NCI-H128 (cell line): ENCODE measurements around the gene ATP6AP1.

Experiments
- DNase-seq: peaks from one replicate; lab custom pipeline; 2025; ENCODE audit not compliant: unreplicated experiment; lab: John Stamatoyannopoulos, UW

ATP6AP1 gene

GRCh38 chrX:154443992-154444754 is 15.7 kb downstream of the ATP6AP1 start, which contains the start of gene FAM50A:
FAM50A (plus strand) TSS chrX:154444141; CDS start chrX:154444236, 95 bp downstream.
- DNase-seq = no peak

GRCh38 chrX:154444755-154445246 is 16.3 kb downstream of the ATP6AP1 start:
- no peak for DNase-seq

GRCh38 chrX:154445776-154446175 is 17.3 kb downstream of the ATP6AP1 start:
- DNase-seq = no peak

GRCh38 chrX:154446430-154446829 is 18.0 kb downstream of the ATP6AP1 start:
- DNase-seq = no peak

DNA sequence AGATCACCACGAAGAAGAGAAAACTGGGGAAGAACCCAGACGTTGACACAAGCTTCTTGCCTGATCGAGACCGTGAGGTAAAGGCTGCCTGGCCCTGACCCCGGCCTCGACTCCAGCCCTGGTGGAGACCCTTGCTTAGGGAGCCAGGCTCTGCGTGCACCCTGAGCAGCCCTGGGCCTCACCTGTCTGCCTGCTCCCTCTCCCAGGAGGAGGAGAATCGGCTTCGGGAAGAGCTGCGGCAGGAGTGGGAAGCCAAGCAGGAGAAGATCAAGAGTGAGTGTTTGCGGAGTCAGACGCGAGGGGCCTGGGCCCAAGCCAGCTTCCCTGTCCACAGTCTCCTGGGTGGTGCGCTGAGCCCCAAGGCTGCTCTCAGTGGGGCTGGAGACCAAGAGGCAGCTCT is 20.0 kb downstream of the ATP6AP1 start:
- no peak for DNase-seq

DNA sequence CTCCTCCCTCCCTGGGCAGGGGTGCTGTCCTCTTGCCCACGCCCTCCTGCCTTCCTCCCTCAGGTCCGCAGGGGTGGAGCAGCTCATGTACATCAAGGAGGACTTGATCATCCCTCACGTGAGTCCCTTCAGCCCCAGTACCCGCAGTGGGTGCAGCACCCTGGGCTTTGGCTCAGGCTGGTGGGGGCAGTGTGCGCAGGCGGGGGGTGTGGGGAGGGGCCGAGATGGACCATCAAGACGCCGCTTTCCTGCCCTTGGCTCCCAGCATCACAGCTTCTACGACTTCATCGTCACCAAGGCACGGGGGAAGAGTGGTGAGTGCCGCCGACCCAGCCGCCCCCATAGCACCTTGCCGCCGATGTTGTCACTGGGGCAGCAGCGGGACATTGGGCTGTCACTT is 21.1 kb downstream of the ATP6AP1 start:
- DNase-seq = no peak

DNA sequence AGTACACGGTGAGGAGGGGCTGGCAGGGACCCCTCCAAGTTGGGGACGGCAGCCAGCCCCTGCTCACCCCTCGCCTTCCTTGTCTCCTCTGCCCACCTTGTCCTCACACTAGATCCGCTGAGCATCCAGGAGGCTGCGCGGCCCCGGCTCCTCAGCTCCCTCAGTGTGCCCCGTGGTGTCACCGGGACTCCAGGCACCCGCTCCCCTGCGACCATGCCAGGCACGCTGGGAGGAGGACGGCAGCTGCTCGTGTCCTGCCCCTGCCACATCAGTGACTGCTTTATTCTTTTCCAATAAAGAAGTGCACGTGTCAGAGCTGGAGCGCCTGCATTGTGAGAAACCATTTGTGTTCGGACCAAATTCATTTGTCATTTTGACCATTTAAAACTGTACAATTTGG is 21.8 kb downstream of the ATP6AP1 start:
- no peak for DNase-seq

- no peak for DNase-seq
Measured at GRCh38 chrX:154452823-154453222, 24.3 kb downstream of the ATP6AP1 start.

- peak; percentile 44 for DNase-seq
Measured at GRCh38 chrX:154457491-154458115, 29.1 kb downstream of the ATP6AP1 start.

DNA sequence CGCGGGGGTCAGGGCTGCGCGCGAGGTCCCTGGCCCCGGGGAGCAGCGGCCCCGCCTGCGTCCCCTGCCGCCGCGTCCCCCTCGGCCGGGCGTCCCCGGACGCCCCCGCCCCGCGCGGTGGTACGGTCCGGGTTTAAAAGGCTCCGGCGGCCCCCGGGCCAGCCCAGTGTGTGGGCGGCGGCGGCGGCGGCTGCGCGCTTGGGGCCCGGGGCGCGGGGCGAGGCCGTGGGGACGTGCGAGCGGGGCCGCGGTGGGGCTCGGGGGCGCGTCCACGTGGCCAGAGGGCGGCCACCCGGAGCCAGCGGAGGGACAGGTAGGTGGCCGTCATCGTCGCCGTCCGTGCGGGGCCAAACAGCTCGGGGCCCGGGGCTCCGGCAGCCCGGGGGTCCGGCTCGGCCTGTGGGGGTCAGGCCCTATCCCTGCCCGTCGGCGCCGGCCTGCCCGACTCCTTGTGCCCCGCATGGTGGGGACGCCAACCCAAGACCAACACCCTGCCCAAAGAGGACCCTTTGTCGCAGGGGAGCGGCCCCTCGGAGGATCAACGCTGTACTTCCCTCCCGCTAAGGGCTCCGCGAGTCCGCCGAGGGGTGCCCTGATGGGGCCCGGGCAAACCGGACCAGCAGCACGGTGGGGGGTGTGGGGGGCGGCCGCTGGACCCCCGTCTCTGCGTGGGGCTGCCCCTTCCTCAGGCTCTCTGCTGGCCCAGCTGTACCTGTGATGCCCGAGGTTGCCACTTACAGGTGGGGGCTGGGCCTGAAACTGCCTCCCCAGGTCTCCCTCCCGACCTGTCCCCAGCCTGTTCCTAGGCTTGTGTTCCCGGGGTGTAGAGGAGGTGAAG is 29.9 kb downstream of the ATP6AP1 start, which contains the start of gene PLXNA3:
Gene PLXNA3, plus strand, starts transcription at position 166 of the 838 bp plus-strand sequence. CDS start 1,903 bp downstream, outside the sequence.
- no peak for DNase-seq

DNA sequence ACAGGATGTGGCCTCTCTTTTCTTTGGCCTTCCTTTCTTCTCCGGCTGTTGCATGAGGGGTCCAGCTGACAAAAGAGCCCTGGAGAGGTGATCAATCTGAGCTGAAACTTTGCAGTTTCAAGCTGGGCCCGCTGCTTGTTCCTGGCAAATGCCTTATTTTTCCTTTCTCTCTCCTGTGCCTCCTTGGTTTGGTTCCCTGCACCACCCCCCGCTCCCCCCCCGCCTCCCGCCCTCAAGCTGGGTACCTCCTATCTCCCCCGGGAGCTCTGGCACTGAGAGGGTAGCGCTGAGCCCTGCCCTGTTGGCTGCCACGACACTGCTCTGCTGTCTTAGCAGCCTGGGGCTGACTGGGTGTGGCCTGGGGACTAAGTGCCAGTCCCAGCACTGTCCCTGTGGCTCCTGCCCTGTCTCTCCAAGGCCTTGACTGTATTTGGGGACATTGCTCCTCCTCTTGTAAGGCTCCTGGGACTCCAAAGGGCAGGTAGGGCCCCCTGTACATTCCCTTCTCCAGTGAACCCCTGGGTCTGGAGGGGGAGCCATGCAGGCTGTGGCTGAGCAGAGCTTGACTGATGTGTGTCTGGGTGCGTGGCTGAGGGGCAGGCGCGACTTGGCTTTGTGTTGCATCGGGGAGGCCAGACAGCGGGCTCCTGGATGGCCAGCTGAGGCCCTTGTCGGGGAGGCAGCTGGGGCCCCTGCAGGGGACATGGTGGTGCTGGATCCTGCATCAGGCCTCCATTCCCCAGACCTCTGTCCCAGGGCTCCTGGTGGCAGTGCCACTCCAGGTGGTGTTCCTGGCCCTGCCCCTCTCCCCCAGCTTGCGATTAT is 30.7 kb downstream of the ATP6AP1 start:
- DNase-seq = no peak

- DNase-seq = no peak
Measured at GRCh38 chrX:154459832-154460231, 31.4 kb downstream of the ATP6AP1 start.

DNA sequence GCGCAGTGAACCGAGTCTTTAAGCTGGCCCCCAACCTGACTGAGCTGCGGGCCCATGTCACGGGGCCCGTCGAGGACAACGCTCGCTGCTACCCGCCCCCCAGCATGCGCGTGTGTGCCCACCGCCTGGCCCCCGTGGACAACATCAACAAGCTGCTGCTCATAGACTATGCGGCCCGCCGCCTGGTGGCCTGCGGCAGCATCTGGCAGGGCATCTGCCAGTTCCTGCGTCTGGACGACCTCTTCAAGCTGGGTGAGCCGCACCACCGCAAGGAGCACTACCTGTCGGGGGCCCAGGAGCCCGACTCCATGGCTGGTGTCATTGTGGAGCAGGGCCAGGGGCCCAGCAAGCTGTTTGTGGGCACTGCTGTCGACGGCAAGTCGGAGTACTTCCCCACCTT is 31.8 kb downstream of the ATP6AP1 start:
- DNase-seq = no peak

DNA sequence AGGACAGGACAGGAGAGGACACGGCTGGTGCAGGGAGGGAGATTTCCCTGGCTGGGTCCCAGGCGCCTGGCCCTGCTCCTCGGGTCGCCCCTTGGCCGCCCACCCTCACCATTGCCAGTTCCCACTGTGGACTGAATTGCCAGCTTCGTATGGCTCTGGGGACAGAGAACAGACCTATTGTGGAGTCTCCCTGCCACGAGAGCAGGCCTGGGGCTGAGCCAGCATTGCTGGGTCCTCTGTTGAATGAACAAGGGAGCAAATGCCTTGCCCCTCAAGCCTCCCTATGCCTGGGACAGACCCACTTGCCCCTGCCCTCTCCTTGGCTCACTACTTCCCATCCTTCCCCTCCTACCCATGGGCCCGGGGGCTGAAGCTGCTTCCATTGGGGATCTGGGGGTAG is 33.9 kb downstream of the ATP6AP1 start:
- DNase-seq = no peak

GRCh38 chrX:154463611-154464220 is 35.2 kb downstream of the ATP6AP1 start:
- no peak for DNase-seq

- no peak for DNase-seq
Measured at GRCh38 chrX:154464806-154465365, 36.4 kb downstream of the ATP6AP1 start.

DNA sequence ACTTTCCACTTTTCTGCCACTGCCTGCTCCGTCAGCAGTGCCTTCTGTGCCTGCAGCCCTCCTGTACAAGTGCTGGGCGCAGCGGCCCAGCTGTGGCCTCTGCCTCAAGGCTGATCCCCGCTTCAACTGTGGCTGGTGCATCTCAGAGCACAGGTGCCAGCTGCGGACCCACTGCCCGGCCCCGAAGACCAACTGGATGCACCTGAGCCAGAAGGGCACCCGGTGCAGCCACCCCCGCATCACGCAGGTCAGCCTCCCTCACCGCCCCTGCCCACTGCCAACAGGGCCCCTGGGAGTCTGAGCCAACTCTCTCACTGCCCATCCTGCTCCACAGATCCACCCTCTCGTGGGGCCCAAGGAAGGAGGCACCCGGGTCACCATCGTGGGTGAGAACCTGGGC is 37.1 kb downstream of the ATP6AP1 start:
- DNase-seq = no peak

- no peak for DNase-seq
Measured at GRCh38 chrX:154466036-154466435, 37.6 kb downstream of the ATP6AP1 start.

- no peak for DNase-seq
Measured at GRCh38 chrX:154466907-154467306, 38.4 kb downstream of the ATP6AP1 start.

DNA sequence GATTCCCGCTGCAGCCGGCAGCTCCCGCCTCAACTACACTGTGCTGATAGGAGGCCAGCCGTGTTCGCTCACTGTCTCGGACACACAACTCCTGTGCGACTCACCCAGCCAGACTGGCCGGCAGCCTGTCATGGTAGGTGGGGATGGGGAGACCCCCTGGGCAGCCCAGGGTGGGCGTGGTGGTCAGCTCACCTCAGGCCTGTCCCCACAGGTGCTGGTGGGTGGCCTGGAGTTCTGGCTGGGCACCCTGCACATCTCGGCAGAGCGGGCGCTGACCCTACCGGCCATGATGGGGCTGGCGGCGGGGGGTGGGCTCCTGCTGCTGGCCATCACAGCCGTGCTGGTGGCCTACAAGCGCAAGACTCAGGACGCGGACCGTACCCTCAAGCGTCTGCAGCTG is 39.1 kb downstream of the ATP6AP1 start:
- no peak for DNase-seq
